NCI-H510A (cell line): ENCODE results near the gene SOAT2.

ENCODE experiments used
- DNase-seq: peaks from one replicate; lab custom pipeline; 2025; lab: John Stamatoyannopoulos, UW

Gene SOAT2, protein sequence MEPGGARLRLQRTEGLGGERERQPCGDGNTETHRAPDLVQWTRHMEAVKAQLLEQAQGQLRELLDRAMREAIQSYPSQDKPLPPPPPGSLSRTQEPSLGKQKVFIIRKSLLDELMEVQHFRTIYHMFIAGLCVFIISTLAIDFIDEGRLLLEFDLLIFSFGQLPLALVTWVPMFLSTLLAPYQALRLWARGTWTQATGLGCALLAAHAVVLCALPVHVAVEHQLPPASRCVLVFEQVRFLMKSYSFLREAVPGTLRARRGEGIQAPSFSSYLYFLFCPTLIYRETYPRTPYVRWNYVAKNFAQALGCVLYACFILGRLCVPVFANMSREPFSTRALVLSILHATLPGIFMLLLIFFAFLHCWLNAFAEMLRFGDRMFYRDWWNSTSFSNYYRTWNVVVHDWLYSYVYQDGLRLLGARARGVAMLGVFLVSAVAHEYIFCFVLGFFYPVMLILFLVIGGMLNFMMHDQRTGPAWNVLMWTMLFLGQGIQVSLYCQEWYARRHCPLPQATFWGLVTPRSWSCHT

DNA sequence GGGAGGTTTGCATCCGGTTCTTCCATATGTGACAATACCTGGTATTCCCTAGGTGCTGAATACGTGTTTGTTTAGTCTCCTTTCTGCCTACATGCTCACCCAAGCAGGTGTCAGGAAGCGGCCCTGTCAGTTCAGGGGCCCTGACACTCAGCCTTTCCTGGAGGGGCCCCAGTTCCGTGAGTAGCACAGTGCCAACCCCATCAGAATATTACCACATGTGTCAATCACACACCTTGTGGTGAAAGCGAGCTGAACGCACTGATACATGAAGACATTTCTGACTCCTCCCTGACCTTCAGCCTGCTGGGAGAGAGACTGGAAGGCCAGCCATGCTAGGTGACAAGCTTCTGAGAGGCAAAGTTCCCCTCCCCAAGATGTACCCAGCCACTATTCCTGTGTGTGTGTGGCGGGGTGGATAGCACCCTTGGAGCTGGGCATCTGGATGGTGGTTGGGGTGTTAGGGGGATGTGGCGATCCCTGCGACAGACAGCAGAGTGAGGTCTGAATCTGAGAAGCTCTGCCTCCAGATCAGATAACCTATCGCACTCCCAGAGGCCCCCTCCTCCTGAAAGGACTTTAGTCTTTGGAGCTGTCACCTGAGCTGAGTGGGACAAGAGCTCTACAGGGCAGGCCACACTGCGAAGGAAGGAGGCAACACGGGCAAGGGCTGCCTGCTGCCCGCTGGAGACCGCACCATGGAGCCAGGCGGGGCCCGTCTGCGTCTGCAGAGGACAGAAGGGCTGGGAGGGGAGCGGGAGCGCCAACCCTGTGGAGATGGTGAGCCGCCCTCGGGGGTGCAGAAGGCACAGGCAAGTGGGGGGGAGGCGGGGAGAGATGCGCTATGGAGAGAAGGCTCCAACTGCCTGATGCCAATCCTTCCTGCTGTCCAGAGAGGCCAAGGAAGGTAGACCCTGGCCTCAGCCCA is at the start of gene SOAT2:
Gene SOAT2, plus strand, starts transcription at position 604 of the 925 bp plus-strand sequence. Its CDS starts 92 bp downstream, at position 696.
- DNase-seq: peak; percentile 41

DNA sequence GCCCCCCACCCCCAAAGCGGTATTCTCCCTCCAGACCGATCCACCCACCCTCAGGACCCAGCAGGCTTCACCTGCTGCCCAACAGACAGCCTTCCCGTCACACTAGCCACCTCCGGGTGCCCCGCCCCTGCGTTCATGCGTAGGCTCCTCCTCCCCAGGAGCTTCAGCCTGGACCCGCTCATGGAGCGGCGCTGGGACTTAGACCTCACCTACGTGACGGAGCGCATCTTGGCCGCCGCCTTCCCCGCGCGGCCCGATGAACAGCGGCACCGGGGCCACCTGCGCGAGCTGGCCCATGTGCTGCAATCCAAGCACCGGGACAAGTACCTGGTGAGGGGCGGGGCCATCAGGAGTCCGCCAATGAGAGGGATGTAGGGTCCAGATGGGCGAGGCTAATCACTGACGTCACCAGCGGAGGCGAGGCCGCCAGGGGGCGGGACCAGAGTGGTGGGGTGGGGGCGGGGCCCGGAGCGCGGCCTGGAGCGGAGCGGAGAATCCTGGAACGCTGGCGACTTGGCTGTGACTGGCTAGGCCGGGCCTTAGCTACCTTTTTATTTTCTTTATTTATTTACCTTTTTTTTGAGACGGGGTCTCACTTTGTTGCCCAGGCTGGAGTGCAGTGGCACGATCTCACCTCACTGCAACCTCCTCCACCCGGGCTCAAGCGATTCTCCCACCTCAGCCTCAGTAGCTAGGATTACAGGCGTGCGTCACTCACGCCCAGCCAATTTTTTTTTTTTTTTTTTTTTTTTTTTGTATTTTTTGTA is 49.0 kb upstream of the SOAT2 start:
- DNase-seq: peak; percentile 98

DNA sequence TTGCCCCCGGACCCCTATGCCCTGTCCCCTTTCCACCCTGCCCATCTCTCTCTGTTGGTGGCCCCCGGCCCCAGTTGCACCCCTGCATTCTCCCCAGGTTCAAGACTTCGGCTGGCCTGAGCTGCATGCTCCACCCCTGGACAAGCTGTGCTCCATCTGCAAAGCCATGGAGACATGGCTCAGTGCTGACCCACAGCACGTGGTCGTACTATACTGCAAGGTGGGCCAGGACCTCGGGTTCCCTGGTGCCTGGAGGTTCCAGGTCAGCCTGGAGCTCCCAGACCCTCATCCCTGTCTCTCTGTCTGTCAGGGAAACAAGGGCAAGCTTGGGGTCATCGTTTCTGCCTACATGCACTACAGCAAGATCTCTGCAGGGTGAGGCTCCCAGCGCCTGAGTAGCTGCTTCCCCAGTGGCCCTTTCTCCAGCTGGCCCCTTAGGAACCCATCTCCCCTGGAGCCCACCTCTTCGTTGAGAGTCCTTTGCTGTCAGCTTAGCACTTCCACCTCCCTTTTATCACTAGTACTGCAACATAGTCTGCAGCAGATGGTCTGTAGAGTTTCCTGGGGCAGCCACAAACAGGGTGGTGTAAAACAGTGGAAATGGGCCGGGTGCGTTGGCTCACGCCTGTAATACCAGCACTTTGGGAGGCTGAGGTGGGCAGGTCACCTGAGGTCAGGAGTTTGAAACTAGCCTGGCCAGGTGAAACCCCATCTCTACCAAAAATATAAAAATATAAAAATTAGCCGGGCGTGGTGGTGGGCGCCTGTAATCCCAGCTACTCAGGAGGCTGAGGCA is 47.6 kb upstream of the SOAT2 start:
- DNase-seq: no peak

DNA sequence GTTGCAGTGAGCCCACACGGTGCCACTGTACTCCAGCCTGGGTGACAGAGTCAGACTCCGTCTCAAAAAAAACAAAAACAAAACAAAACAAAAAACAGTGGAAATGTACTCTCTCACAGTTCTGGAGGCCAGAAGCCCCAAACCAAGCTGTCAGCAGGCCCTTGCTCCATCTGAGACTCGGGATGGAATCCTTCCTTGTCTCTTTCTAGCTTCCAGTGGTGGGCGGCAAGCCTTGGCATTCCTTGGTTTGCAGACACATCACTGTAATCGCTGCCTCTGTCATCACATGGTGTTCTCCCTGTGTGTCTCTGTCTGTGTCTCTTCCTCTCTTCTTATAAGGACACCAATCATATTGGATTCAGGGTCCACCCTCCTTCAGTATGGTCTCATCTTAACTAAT is 47.0 kb upstream of the SOAT2 start:
- DNase-seq: no peak

DNA sequence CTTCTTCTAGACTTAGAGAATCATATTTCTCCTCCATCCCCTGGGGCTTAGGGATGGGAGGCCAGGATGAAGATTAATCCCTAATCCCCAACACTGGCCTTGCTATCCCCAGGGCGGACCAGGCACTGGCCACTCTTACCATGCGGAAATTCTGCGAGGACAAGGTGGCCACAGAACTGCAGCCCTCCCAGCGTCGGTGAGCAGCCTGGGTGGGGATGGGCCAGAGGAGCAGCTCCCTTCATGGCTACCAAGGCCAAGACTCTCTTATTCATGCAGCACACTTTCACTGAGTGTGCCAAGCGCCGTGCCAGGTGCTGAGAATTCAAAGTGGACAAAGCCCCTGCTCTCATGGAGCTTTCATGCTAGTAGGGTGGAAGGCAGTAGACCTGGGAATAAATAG is 46.4 kb upstream of the SOAT2 start:
- DNase-seq: no peak

DNA sequence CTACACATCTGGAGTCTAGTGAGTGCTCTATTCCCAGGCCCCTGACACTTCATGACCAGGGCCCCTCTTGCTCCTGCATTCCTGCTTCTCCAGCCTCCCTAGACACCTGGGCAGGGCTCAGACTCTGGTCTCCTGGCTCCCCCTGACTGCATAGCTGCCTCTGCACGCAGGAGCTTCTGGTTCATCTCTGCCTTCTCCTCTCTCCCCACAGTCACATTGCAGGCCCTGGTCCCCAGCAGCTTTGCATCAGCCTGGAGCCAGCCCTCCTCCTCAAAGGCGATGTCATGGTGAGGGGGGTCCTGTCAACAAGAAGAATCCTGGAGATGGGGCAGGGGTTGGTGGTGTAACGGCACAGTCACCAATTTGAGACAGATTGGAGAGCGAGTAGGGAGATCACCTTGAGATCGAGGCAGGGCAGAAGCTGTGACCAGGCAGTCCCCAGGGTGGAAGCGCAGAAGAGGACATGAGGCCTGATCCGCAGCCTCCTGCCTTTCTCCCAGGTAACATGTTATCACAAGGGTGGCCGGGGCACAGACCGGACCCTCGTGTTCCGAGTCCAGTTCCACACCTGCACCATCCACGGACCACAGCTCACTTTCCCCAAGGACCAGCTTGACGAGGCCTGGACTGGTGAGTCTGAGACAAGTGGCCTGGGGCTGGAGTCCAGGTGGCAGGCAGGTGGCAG is 45.3 kb upstream of the SOAT2 start:
- DNase-seq: no peak

DNA sequence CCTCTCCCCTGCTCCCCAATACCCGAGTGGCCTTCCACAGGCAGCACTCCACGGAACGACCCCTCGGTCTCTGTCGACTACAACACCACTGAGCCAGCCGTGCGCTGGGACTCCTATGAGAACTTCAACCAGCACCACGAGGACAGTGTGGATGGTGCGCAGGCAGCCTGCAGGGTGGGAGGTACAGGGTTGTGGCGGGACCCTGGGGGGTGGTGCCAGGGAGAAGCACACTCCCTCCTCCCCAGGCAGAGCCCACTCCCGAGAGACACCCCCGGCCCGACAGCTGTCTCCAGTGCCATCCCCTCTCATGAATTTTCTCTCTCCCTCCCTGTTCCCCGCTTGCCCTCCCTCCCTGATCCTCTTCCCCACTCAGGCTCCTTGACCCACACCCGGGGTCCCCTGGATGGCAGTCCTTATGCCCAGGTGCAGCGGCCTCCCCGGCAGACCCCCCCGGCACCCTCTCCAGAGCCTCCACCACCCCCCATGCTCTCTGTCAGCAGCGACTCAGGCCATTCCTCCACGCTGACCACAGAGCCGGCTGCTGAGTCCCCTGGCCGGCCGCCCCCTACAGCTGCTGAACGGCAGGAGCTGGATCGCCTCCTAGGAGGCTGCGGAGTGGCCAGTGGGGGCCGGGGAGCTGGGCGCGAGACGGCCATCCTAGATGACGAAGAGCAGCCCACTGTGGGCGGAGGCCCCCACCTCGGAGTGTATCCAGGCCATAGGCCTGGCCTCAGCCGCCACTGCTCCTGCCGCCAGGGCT is 44.4 kb upstream of the SOAT2 start:
- DNase-seq: no peak

DNA sequence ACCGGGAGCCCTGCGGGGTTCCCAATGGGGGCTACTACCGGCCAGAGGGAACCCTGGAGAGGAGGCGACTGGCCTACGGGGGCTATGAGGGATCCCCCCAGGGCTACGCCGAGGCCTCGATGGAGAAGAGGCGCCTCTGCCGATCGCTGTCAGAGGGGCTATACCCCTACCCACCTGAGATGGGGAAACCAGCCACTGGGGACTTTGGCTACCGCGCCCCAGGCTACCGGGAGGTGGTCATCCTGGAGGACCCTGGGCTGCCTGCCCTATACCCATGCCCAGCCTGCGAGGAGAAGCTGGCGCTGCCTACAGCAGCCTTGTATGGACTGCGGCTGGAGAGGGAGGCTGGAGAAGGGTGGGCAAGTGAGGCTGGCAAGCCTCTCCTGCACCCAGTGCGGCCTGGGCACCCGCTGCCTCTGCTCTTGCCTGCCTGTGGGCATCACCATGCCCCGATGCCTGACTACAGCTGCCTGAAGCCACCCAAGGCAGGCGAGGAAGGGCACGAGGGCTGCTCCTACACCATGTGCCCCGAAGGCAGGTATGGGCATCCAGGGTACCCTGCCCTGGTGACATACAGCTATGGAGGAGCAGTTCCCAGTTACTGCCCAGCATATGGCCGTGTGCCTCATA is 43.7 kb upstream of the SOAT2 start:
- DNase-seq: no peak

DNA sequence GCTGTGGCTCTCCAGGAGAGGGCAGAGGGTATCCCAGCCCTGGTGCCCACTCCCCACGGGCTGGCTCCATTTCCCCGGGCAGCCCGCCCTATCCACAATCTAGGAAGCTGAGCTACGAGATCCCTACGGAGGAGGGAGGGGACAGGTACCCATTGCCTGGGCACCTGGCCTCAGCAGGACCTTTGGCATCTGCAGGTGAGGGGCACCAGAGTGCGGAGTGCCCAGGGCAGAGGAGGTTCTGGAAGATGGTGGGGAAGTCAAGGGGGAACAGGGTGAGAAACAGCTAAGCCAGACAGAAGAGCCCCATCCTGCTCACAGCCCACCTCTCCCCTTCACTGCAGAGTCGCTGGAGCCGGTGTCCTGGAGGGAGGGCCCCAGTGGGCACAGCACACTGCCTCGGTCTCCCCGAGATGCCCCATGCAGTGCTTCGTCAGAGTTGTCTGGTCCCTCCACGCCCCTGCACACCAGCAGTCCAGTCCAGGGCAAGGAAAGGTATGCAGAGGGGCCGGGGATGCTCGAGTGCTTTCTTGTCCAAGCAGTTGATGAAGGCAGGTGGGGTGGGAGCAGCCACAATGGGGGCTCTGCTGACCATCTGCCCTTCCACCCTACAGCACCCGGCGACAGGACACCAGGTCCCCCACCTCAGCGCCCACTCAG is 43.1 kb upstream of the SOAT2 start:
- no peak for DNase-seq

DNA sequence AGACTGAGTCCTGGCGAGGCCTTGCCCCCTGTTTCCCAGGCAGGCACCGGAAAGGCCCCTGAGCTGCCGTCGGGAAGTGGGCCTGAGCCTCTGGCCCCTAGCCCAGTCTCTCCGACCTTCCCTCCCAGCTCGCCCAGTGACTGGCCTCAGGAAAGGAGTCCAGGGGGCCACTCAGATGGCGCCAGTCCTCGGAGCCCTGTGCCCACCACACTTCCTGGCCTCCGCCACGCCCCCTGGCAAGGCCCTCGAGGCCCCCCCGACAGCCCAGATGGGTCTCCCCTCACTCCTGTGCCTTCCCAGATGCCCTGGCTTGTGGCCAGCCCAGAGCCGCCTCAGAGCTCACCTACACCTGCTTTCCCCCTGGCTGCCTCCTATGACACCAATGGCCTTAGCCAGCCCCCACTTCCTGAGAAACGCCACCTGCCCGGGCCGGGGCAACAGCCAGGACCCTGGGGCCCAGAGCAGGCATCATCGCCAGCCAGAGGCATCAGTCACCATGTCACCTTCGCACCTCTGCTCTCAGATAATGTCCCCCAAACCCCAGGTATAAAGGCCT is 42.5 kb upstream of the SOAT2 start:
- DNase-seq: peak; percentile 81

DNA sequence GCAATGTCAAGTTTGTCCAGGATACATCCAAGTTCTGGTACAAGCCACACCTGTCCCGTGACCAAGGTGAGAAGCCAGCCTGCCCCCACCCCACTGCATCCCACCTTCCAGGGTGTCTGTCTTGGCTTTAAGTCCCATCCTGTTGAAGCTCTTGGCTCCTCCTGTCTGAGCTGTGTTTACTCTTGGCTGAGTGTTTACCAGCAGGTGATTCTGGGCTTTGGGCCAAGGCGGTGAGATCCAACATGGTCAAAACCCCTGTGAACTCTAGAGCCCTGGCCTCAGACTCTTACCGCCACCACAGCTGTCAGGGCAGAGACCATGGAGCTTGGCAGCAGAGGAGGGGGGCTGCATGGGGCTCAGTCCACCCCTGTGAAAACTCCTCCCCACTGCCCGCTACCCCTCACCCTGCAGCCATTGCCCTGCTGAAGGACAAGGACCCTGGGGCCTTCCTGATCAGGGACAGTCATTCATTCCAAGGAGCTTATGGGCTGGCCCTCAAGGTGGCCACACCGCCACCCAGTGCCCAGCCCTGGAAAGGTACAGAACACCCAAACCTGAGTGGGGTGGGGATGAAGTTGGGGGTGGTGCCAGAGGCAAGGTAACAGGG is 41.8 kb upstream of the SOAT2 start:
- peak; percentile 68 for DNase-seq

DNA sequence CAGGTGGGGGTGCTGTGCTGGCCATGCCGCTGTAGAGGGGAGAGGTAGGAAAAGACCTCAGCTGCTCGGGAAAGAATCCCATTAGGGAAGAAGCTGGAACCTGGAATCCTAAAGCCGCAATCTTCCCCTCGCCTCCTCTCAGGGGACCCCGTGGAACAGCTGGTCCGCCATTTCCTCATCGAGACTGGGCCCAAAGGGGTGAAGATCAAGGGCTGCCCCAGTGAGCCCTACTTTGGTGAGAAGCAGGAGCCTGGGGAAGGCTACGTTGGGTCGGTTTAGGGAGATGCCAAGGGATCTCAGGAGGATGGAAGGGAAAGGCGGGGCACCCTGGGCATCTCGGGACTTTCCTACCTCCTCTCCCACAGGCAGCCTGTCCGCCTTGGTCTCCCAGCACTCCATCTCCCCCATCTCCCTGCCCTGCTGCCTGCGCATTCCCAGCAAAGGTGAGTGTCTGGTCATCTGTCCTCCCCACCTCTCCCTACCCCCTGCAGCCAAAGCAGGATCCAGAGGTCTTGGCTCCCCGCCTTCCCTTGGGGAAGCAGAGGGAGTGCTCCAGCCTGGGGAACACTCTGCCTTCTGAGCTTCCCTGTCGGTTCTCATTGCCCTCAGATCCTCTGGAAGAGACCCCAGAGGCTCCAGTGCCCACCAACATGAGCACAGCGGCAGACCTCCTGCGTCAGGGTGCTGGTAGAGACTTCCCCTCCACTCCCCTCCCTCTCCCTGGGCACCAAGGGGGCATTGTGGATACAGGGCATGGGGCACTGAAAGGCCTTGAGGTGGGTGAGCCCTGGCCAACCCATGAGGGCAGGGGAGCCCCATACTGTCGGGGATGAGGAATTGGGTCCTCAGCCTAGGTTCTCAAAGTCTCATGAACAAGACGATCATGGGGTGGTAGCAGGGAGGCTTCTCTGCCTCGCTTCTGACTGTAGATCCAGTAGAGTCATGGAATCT is 41.0 kb upstream of the SOAT2 start:
- no peak for DNase-seq

DNA sequence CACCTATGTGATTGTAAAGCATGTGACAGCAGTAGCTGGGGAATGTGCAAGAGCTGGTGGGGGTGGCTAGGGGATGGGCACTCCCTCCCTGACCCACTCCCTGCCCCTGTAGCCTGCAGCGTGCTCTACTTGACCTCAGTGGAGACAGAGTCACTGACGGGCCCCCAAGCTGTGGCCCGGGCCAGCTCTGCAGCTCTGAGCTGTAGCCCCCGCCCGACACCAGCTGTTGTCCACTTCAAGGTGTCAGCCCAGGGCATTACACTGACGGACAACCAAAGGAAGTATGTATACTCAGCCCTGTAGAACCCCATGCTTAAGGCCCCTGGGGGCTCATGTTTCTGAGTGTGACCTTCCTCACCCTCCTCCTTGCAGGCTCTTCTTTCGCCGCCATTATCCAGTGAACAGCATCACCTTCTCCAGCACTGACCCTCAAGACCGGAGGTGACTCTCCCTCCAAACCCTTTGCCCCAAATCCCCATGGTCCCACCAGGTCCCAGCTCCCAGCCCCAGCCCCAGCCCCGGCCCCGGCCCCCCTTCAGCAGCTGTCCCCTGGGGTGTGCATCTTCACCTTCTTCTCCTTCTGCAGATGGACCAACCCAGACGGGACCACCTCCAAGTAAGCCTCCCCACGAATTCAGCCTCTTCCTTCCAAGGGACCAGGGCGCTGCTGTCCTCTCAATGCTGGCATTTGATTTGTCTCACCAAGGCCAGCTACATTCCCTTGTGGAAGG is 40.1 kb upstream of the SOAT2 start:
- no peak for DNase-seq

DNA sequence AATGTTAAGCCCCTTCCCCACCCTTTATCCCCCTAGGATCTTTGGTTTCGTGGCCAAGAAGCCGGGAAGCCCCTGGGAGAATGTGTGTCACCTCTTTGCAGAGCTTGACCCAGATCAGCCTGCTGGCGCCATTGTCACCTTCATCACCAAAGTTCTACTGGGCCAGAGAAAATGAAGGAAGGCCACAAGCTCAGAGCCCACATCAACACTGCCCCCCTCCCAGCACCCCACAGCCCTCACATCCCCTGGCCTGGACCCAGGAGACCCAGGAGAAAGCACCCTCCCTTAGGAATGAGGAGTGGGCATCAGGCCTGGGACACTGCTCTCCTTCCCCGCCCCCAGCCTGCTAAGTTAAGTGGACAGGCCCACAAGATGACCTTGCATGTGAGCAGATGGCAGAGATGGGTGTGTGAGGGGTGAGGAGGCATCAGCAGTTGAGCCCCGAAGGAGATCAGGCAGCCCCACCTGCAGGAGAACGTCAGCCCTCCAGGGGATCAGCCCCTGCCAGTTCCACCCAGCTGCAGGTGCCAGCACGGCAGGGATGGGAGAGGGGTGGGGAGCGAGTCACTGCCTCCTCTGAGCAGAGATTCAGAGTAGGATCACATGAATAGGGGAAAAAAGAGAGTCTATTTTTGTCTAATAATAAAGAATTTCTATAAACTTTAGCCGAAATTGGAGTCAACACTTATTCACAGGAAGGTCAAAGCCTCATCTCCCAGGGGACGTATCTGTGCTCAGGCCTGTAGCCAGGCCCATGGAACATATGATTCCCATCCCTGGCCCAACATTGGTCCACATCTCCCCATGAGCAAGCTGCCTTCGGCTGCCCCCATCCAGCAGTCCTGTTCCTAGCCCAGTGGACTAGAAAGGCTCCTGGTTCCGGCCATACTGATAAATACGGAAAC is 39.3 kb upstream of the SOAT2 start:
- no peak for DNase-seq
